Measurements from ENCODE around the gene TLX1.
A peak's percentile ranks its signal among the peaks of the same experiment; 100 is the strongest.
"Not testable (repeated sequence)": the region's sequence is repeated elsewhere in the genome, so short reads cannot be mapped to it uniquely, and the experiment has no call there.

The TLX1 gene

GRCh38 chr10:101146392-101147251 is 15.5 kb downstream of the TLX1 start:
- DNase-seq (ENCODE audit: low read depth in 2 of 3, low spot score in 1 of 3) = no peak

GRCh38 chr10:101151395-101151794 is 20.3 kb downstream of the TLX1 start:
- DNase-seq (ENCODE audit: low read depth in 2 of 3, low spot score in 1 of 3) = no peak

GRCh38 chr10:101152316-101152715 is 21.2 kb downstream of the TLX1 start:
- DNase-seq (ENCODE audit: low read depth in 2 of 3, low spot score in 1 of 3) = no peak

DNA sequence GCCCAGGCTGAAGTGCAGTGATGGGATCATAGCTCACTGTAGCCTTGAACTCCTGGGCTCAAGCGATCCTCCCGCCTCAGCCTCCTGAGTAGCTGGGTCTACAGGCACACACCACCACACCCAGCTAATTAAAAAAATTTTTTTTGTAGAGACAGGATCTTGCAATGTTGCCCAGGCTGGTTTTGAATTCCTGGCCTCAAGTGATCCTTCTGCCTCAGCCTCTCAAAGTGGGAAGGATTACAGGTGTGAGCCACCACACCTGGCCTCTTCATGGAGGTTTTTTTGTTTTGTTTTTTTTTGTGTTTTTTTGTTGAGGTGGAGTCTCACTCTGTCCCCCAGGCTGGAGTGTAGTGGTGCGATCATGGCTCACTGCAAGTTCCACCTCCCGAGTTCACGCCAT is 23.4 kb downstream of the TLX1 start:
- DNase-seq (ENCODE audit: low read depth in 2 of 3, low spot score in 1 of 3) = not testable (repeated sequence)

GRCh38 chr10:101155896-101156295 is 24.8 kb downstream of the TLX1 start:
- no peak for DNase-seq (ENCODE audit: low read depth in 2 of 3, low spot score in 1 of 3)

DNA sequence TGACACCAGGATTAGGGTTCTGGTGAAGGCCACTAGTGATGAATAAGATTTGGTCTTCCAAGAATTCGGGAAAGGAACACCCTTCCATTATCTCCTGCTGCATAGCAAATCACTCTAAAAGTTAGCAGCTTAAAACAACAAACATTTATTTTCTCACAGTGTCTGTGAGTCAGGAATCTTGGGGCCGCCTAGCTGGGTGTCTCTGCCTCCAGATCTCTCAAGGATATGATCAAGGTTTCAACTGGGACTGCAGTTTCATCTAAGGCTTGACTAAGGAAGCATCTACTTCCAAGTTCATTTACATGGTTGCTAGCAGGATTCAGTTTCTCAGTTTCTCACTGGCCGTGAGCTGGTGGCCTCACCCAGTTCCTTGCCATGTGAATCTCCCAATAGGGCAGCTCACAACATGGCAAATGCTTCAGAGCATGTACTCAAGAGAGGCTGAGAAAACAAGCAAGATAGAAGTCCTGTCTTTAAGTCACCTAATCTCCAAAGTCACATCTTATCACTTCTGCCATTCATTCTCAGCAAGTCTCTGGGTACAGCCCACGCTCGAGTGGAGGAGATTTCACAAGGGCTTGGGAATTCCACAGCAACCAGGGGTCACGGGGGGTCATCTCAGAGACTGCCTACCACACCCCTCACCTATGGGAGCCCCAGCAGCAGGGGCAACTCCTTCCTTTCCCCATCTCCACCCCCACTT is 26.8 kb downstream of the TLX1 start:
- no peak for DNase-seq (ENCODE audit: low read depth in 2 of 3, low spot score in 1 of 3)

- no peak for DNase-seq (ENCODE audit: low read depth in 2 of 3, low spot score in 1 of 3)
These were observed 27.5 kb downstream of the TLX1 start for GRCh38 chr10:101158459-101159058.

DNA sequence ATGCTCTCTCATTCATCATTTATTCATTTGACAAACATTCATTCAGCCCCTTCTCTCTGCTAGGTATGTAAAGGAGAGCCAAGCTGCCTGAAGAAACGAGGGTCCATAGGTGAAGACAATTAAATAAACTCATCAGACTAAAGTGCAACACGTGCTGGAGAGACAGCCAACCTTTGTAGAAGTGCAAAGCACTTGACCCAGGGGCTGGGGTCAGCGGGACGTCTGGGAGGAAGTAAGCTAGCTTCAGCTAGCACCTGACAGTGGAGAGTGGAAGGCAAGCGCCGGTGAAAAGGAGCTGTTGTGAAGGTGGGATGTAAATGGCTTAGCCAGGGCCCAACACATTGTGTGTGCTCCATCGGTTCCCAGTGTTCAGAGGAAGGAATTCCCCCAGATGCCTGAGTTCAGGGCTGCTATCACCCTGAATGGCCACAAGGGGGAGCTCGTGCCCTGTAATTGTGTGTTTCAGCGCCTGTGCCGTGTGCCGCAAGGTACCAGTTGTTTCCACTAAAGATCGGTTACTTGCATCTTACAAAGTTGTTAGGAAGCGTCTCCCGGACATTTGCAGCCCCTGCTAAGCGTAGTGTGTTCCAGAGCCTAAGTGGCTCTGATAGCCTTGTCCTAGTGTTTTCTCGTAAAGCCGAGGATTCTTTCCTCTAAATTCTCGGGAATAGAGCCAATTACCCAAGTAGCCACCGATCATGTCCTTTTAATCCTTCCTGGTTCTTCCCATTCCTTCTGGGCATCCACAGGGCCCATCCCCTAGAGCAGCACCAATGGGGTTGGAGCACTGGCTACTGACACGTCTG is 30.6 kb downstream of the TLX1 start:
- DNase-seq (ENCODE audit: low read depth in 2 of 3, low spot score in 1 of 3) = peak; percentile 23 to 66 (median 58)

DNA sequence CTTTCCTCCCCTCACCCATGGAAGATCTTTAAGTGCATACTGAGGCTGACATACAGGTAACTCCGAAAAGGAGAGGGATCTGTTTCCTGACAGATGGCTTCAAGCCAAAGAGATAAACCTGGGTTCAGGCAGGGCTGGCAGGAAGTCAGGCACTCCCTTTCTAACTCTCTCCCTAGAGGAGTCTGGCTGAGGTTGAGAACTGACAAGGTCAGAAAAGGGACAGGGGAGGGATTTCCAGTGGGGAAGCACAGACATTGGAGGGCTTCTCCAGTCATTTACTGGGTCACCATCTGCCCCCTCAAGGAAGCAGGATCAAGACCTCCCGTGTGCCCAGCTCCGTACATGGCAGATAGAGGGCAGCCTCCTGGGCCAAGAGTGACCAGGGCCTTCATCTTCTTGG is 31.6 kb downstream of the TLX1 start:
- no peak for DNase-seq (ENCODE audit: low read depth in 2 of 3, low spot score in 1 of 3)

DNA sequence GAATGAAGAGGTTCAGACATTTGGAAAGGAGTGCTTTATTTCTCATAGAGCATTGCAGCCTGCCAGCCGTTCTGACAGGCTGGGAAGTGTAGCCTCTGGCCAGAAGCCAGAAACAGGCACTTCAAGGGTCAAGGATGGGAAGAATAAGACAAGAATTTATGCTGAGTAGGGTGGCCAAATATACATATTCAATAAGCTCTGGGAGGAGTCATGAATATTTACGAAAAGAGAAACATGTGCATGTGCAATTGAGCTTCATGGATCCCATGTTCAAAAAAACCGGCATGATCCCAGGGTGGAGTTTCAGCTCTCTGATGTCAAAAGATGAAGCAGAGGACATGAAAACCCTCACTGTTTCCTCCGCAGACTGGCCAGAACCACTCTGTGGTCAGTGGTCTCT is 32.9 kb downstream of the TLX1 start:
- no peak for DNase-seq (ENCODE audit: low read depth in 2 of 3, low spot score in 1 of 3)

GRCh38 chr10:101165736-101166135 is 34.6 kb downstream of the TLX1 start:
- DNase-seq (ENCODE audit: low read depth in 2 of 3, low spot score in 1 of 3) = no peak

- DNase-seq (ENCODE audit: low read depth in 2 of 3, low spot score in 1 of 3) = no peak
These were observed 35.3 kb downstream of the TLX1 start for GRCh38 chr10:101166430-101166829.

DNA sequence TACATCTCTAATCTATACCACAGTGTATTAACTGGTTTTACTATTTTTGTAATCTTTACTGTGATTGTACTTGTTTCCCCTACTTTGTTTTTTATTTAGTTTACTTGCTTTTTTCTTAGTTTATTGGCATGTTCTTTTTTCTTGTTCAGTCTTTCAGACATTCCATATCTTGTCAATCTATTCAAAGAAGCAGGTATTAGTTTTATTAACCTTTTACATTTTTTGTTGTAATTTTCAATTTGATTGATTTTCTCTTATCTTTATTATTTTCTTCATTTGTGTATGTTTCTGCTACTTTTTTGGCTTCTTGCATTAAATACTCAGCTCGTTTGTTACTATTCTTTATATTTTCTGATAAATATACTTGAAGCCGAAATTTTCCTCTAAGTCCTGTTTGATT is 41.6 kb downstream of the TLX1 start:
- DNase-seq (ENCODE audit: low read depth in 2 of 3, low spot score in 1 of 3) = no peak

DNA sequence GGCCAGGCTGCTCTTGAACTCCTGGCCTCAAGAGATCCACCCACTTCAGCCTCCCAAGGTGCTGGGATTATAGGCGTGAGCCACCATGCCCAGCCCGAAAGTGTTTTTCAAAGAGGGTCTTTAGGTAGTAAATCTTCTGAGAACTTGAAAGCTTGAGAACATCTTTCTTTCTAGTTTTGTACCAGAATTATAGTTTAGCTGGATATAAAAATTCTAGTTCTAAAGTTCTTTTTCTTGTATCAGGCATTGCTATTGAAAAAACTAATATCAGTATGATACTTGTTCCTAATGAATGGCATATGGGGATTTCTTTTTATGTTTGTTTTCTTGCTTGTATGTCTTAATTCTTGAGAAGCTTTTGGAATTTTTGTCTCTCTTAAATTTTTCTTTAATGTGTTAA is 43.2 kb downstream of the TLX1 start:
- DNase-seq (ENCODE audit: low read depth in 2 of 3, low spot score in 1 of 3) = no peak

DNA sequence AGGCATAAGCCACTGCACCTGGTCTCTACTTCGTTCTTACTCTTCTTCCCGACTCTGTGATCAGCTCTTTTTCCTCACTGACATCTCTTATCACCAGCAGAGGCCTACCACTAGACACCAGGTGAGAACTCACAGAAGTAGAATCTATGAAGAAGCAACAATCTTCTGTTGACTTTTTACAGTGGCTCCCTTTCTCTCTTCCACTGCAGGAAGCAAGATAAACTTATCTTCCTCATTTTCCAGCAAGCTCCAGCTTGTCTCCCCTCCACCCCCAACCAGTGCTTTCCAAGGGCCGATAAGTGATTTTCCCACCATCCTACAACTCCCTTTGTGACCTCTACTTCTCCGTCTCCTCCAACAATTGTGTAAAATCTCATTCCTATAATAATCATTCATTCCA is 45.5 kb downstream of the TLX1 start:
- DNase-seq (ENCODE audit: low read depth in 2 of 3, low spot score in 1 of 3) = no peak

DNA sequence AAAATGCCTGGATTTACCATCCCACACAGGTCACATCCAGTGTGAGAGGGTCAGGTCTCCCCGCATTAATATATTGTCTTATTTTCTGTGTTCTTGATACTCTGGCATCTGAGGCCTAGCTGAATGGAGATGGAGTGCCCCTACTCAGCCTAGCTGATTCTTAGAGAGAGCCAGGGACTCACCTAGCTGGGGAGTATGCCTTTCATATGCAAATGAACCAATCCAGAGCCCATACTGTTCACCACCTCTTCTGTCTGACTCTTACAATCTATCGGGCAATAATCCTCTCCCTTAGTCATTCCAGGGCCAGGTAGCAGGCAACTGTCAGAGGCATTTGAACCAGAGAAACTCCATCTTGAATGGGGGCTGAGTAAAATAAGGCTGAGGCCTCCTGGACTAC is 51.8 kb downstream of the TLX1 start:
- DNase-seq (ENCODE audit: low read depth in 2 of 3, low spot score in 1 of 3) = no peak

GRCh38 chr10:101183458-101184183 is 52.5 kb downstream of the TLX1 start:
- no peak for DNase-seq (ENCODE audit: low read depth in 2 of 3, low spot score in 1 of 3)

Data from stimulated activated CD4-positive, alpha-beta T cell treated with anti-CD3 and anti-CD28 coated beads, Interleukin-12 subunit alpha, Interleukin-12 subunit beta, amount 100 ng/mL, for 48 hours (primary cell).